PC-9 (cell line): ENCODE measurements around the gene ULBP1. TPM values are rescaled to one million over a fixed set of nuclear protein-coding genes. Genes with fewer than 3 reads are reported as not detected.
"Not testable (repeated sequence)": the region's sequence is repeated elsewhere in the genome, so short reads cannot be mapped to it uniquely, and the experiment has no call there.

Experiments used
- BruUV-seq: library from RNA; stranded (reverse); fragments of 400-500 nt; replicated peaks from 2 replicates; lab custom pipeline; 2021; lab: Mats Ljungman, UMichigan
- CTCF ChIA-PET: fragments of 300-600 bp; sonication (Branson Sonifier 250); formaldehyde crosslinking; loops from one replicate; lab custom pipeline; 2022; ENCODE audit warnings: antibody characterized with exemption; lab: Charles Lee
- POLR2A ChIA-PET: fragments of 300-600 bp; sonication (Branson Sonifier 250); formaldehyde crosslinking; loops from one replicate; lab custom pipeline; 2022; ENCODE audit warnings: antibody characterized with exemption; ENCODE audit not compliant: unreplicated experiment; lab: Charles Lee
- DNase-seq, 2 experiments: peaks; one replicate each; pipeline versions ENCODE4 v3.0.0 to v3.0.0-alpha.2; 2015 to 2022; ENCODE audit warnings: mixed read lengths in 1 of 2
- H2AFZ ChIP-seq: fragments of 200-600 bp; sonication (generic); 2 replicates; pipeline ENCODE4 v1.8.1; 2017; ENCODE audit warnings: antibody characterized with exemption
- H3F3A ChIP-seq: fragments of 200-600 bp; sonication (generic); 2 replicates; pipeline ENCODE4 v1.8.1; 2017; ENCODE audit warnings: antibody characterized with exemption, mild to moderate bottlenecking, low read depth; ENCODE audit not compliant: insufficient read depth
- H3K27ac ChIP-seq: fragments of 200-600 bp; sonication (generic); 2 replicates; pipeline ENCODE4 v1.6.1; 2016; ENCODE audit warnings: mixed run types
- H3K27me3 ChIP-seq: fragments of 200-600 bp; sonication (generic); 2 replicates; pipeline ENCODE4 v1.6.1; 2016; ENCODE audit warnings: low read depth, mixed run types; ENCODE audit not compliant: insufficient read depth
- H3K36me3 ChIP-seq: fragments of 200-600 bp; sonication (generic); 2 replicates; pipeline ENCODE4 v1.6.1; 2016; ENCODE audit warnings: low read depth, mixed run types
- H3K4me1 ChIP-seq: fragments of 200-600 bp; sonication (generic); replicated peaks from 2 replicates; pipeline ENCODE4 v1.6.1; 2016; ENCODE audit warnings: mixed run types; ENCODE audit not compliant: insufficient read depth
- H3K4me2 ChIP-seq: fragments of 200-600 bp; sonication (generic); 2 replicates; pipeline ENCODE4 v1.6.1; 2017; ENCODE audit warnings: mixed run types
- H3K4me3 ChIP-seq: fragments of 200-600 bp; sonication (generic); 2 replicates; pipeline ENCODE4 v1.6.1; 2016; ENCODE audit warnings: mixed run types
- H3K79me2 ChIP-seq: fragments of 200-600 bp; sonication (generic); 2 replicates; pipeline ENCODE4 v1.6.1; 2017; ENCODE audit warnings: low read depth, mixed run types
- H3K9me2 ChIP-seq: fragments of 200-600 bp; sonication (generic); 2 replicates; pipeline ENCODE4 v1.8.1; 2017; ENCODE audit warnings: mild to moderate bottlenecking; ENCODE audit not compliant: insufficient read depth
- H3K9me3 ChIP-seq: fragments of 200-600 bp; sonication (generic); 2 replicates; pipeline ENCODE4 v1.8.1; 2016; ENCODE audit warnings: low read depth; ENCODE audit not compliant: insufficient read depth
- H4K20me1 ChIP-seq: fragments of 200-600 bp; sonication (generic); 2 replicates; pipeline ENCODE4 v1.8.1; 2017; ENCODE audit not compliant: insufficient read depth
- CTCF ChIP-seq: fragments of 200-600 bp; sonication (generic); conservative IDR thresholded peaks from 2 replicates; pipeline ENCODE4 v1.6.1; 2017; ENCODE audit warnings: mixed run types, antibody characterized with exemption, mild to moderate bottlenecking, moderate library complexity
- EZH2 ChIP-seq: fragments of 200-600 bp; sonication (generic); IDR thresholded peaks from 2 replicates; pipeline ENCODE4 v1.8.0; 2017; ENCODE audit warnings: antibody characterized with exemption, low read depth
- intact Hi-C: fragments of 100-400 bp; cut with micrococcal nuclease; formaldehyde crosslinking; loops from one replicate; pipeline ENCODE4 v1.10.0; 2022; ENCODE audit not compliant: unreplicated experiment
- total RNA-seq: library from RNA; stranded (reverse); gene quantifications from 2 replicates; pipeline ENCODE4 v1.2.3, GENCODE V29; 2021

The ULBP1 gene
- total RNA-seq, 1 experiment from 2014 or later, result 3.3 TPM

GRCh38 chr6:149967591-149967990, 3.8 kb downstream of the ULBP1 start:
- no peak for DNase-seq
- Histone ChIP-seq H3K9me2 (no peaks in the 10 kb centered on the region), H3K9me3 (no peaks in the 10 kb centered on the region), H3K27ac (no peak overlapping the region), H4K20me1 (no peaks in the 10 kb centered on the region), H2AFZ (no peak overlapping the region), H3K4me1 (peaks cover 6% of the 10 kb centered on the region), H3K4me2 (no peak overlapping the region), H3K4me3 (no peak overlapping the region), H3K79me2 (no peaks in the 10 kb centered on the region), H3F3A (no peaks in the 10 kb centered on the region), H3K36me3 (no peaks in the 10 kb centered on the region), H3K27me3 (no peaks in the 10 kb centered on the region; the same call in 1 of the 2 replicates)
- POLR2A ChIA-PET, result no interaction called here
- intact Hi-C loops, result no loop called here
- CTCF ChIA-PET, result no interaction called here
- no peak for TF ChIP-seq EZH2
- no peak for TF ChIP-seq CTCF
- BruUV-seq, result no TSS peak

- H3K9me3 ChIP-seq, H4K20me1 ChIP-seq, DNase-seq, intact Hi-C loops, H3K79me2 ChIP-seq, POLR2A ChIA-PET, H3K27me3 ChIP-seq, H3K36me3 ChIP-seq, H3K9me2 ChIP-seq, H3F3A ChIP-seq, H3K4me3 ChIP-seq, H2AFZ ChIP-seq, H3K27ac ChIP-seq, H3K4me2 ChIP-seq, H3K4me1 ChIP-seq, BruUV-seq, CTCF ChIA-PET: not testable (repeated sequence)
These were observed 4.3 kb downstream of the ULBP1 start for GRCh38 chr6:149967999-149968398.

- H3K27me3 ChIP-seq, H3K9me2 ChIP-seq, H3K79me2 ChIP-seq, H4K20me1 ChIP-seq, H3K9me3 ChIP-seq, DNase-seq, H3K4me2 ChIP-seq, H3K4me1 ChIP-seq, CTCF ChIA-PET, BruUV-seq, H3K27ac ChIP-seq, H3K4me3 ChIP-seq, H3K36me3 ChIP-seq, H2AFZ ChIP-seq, intact Hi-C loops, POLR2A ChIA-PET, H3F3A ChIP-seq: not testable (repeated sequence)
These were observed 5.2 kb downstream of the ULBP1 start for GRCh38 chr6:149968909-149969308.

- BruUV-seq, result no TSS peak
- no peaks in the 10 kb centered on the region for H3K9me2 ChIP-seq
- no peak overlapping the region for H3K4me3 ChIP-seq
- no peak overlapping the region for H3K27ac ChIP-seq
- H3K27me3 ChIP-seq, result no peaks in the 10 kb centered on the region; the same call in 1 of the 2 replicates
- H3K79me2 ChIP-seq, result no peaks in the 10 kb centered on the region
- H4K20me1 ChIP-seq, result no peaks in the 10 kb centered on the region
- H3K4me1 ChIP-seq, result no peaks in the 10 kb centered on the region
- H3F3A ChIP-seq, result no peaks in the 10 kb centered on the region
- H3K36me3 ChIP-seq, result no peaks in the 10 kb centered on the region
- intact Hi-C loops, result no loop called here
- H2AFZ ChIP-seq, result no peak overlapping the region
- CTCF ChIA-PET, result no interaction called here
- POLR2A ChIA-PET, result no interaction called here
- no peaks in the 10 kb centered on the region for H3K9me3 ChIP-seq
- no peak for DNase-seq
- no peak overlapping the region for H3K4me2 ChIP-seq
- no peak for TF ChIP-seq CTCF
- no peak for TF ChIP-seq EZH2
These were observed 5.9 kb downstream of the ULBP1 start for GRCh38 chr6:149969635-149970034.

GRCh38 chr6:149974394-149974793, 10.7 kb downstream of the ULBP1 start:
- H3K4me2 ChIP-seq, H4K20me1 ChIP-seq, DNase-seq, CTCF ChIA-PET, BruUV-seq, H3K4me1 ChIP-seq, intact Hi-C loops, H3K9me2 ChIP-seq, POLR2A ChIA-PET, H3K9me3 ChIP-seq, H3K36me3 ChIP-seq, H3K4me3 ChIP-seq, H3F3A ChIP-seq, H3K79me2 ChIP-seq, H3K27me3 ChIP-seq, H3K27ac ChIP-seq, H2AFZ ChIP-seq: not testable (repeated sequence)
